HG02759 (cell line): ENCODE data around the gene UBE2V1.
"Not testable (repeated sequence)": the region's sequence is repeated elsewhere in the genome, so short reads cannot be mapped to it uniquely, and the experiment has no call there.

Experiments
- ATAC-seq: cut with Tn5 transposase; IDR thresholded peaks from one replicate; pipeline ENCODE4 v1.9.1; 2021; ENCODE audit warnings: mild to moderate bottlenecking, moderate library complexity; ENCODE audit not compliant: unreplicated experiment

UBE2V1 gene

DNA sequence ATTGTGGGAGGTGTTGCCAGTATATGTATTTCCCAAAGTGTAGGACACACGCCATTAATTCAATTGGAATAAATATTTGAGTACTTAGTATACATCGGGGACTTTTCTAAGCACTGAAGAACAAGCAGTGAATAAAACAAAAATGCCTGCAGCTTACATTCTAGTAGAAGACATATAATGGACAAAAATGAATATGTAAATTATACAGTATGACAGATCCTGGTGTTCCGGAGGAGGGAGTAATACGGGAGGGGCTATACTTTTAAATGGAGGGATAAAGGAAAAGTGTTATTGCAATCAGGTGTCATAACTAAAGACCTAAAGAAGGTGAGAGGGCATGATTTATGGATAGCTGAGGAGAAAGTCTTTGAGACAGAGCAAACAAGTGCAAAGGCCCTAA is 15.1 kb downstream of the UBE2V1 start:
- no peak for ATAC-seq

DNA sequence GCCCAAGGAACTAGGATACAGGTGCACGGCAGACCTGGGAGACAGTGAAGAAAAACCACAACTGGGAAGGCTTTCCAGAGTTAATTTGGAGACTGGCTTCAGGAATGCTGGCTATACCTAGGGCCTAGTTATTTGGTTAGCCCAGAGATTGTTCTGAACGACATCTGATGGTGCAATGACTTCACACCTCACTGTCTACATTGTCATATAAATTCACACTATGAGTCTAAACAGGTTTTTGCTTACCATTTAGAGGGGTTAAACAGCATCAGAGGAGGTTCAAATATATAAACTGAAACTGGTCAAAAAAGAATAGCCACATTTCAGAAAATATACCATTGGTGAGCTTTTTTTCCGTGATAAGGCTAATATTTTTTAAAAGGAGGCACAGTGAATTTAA is 16.7 kb downstream of the UBE2V1 start:
- no peak for ATAC-seq

DNA sequence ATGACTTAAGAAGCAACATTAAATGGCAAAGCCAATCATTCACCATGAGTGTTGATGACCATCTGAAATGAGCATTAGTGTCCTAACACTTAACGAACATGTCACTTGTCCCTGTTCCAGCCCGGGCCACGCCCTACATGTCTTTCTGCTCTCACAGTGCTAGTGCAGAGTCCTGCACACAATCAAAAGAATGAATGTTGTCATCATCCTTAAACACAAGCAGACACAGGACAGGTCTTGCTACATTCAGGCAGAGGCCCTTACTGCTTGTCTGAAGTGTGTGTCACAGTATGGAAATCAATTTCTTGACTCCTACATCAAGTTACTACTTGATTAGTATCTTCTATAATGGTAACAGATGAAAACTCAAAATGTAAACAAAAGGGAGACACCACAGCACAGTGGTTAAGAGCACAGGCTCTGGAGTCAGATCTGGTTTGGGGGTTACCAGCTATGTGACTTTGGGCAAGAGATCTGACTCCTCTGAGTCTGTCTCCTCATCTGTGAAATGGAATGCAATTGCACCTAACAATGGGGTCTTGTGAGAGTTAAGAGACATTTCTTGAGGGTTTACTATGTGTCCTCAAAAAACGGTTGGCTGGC is 17.4 kb downstream of the UBE2V1 start:
- ATAC-seq = no peak

DNA sequence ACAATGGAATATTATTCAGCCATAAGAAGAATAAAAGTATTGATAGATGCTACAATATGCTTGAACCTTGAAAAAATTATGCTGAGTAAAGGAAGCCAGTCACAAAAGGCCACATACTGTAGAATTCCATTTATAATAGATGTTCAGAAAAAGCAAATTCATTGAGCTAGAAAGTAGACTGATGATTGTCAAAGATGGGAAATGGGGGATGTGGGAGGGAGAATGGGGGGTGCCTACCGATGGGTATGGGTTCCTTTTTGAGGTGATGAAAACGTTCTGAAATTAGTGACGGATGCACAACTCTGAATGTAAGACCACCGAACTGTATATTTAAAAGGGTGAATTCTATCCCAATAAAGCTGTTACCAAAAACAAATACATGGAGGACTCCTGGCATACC is 18.4 kb downstream of the UBE2V1 start:
- no peak for ATAC-seq

DNA sequence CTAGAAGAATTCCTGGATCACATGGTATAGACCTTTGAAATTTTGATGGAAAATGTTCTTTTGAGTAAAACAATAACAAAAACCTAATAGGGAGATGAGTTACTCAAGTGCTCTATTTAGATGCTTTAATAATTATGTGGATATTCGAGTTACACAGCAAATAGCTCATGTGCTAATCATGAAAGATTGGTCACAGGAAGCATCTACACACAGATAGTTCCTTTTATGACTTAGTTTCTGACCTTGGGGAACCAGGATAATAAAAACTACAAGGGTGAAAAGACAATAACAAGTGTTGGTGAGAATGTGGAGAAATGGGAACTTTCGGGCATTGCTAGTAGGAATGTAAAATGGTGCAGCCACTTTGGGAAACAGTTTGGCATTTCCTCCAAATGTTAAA is 19.7 kb downstream of the UBE2V1 start:
- ATAC-seq = no peak

DNA sequence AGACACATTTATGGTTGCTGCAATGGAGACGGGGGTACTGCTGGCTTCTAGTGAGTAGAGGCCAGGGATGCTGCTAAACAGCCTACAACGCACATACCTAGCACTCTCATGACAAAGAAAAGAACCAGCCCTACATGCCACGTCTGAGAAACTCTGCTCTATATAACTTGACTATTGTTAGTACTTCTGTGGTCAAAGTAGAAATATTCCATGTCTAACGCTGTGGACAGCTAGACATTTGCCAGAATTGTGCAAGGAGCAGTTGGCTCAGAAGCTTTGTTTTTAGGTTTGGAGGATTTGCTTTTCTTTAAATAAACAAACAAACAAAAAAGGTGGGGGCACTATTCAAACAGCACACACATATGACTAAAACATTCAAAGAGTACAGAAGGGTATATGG is 20.5 kb downstream of the UBE2V1 start:
- no peak for ATAC-seq

DNA sequence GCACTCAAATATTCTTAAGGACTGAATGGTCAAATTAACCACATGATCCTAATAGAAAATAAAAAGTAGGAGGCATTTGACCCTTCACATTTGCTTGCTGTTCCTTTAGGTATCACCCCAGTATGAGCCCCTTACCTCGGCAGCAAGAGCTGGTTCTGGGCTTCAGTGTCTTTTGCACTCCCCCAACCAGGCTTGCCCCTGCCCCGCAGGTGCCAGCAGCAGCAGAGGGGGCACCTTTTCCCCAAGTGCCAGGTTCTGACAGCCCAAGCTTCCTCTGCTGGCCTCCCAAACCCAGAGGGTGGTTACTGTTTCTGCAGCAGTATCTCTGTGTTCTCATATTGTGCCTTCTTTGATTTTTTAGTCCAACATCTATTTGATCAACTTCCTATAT is 23.2 kb downstream of the UBE2V1 start:
- no peak for ATAC-seq

DNA sequence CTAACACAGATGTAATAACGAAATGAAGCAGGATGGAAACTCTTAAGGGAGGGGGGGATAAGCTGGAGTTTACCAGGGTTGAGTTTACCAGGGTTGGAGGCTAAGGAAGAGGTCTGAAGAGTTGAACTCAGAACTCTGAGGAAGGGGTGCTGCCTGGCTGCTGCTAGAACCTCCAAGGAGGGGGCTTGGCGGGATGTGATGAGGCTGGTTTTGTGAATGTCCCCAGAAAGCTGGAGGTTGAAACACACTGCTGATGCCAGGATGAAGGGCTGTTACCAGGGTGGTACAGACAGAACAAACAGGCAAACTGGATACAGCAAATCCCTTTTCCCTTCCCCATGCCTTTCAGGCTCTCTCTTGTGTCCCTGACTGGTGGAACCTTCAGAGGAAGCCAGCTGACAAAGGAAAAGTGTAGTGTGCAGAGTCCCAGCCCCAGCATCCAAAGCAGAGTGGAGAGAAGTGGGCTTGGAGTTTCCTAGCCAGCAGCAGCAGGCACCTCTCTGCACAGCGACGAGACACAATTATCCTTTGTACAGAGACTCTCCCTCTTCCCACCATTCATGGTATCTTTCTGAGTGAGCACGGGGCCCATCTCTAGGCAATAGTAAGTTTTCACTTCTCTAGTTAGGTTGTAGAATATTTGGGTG is 23.7 kb downstream of the UBE2V1 start:
- ATAC-seq = no peak

DNA sequence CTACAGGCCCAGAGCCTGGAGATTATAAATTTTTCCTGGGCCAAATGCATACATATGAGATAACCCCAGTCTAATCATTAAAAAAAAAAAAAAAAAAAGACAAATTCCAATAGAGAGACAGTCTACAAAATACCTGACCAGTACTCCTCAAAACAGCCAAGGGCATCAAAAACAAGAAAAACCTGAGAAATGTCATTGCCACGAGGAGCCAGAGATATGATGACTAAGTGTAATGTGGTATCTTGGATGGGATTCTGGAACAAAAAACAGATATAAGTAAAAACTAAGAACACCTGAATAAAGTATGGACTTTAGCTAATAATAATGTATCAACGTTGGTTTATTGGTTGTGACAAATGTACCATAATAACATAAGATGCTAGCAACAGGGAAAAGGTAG is 24.9 kb downstream of the UBE2V1 start:
- ATAC-seq = no peak

DNA sequence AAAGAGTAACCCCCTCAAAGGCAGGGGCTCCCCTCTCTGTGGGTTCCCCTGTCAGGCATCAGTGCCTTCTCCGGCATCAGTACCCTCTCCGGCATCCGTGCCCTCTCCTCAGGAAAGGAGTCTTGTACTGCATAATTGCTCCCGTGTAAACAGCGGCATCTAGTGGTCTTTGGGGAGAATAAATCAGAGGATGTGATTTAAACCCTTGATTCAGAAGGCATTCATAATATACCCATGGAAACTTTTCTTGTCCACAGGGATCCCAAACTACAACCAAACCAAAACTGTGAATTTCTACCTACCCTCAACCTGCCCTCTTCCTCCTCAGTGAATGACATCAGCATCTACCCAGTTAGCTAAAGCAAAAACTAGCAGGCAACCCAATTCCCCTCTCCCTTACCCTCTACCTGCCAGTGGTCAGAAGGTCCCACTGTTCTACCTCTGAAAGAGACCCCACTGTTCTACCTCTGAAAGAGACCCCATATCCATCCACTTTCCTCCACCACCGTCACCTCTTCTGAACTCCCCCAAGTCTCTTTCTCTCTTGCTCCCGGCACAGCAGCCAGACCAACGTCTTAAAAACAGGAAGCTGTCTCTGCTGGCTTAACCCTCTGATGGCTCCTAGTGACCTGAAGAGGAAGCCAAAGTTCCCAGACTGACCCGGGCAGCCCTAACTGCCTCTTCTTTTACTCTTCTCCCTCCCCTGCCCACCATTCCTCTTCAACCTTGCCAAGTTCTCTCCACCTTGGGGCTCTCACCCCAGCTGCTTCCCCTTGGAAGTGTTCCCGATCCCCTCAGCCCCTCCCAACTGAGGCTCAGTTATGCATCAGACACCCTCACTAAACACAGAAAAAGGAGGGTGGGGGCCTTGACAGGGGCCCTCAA is 27.2 kb downstream of the UBE2V1 start:
- ATAC-seq = no peak

DNA sequence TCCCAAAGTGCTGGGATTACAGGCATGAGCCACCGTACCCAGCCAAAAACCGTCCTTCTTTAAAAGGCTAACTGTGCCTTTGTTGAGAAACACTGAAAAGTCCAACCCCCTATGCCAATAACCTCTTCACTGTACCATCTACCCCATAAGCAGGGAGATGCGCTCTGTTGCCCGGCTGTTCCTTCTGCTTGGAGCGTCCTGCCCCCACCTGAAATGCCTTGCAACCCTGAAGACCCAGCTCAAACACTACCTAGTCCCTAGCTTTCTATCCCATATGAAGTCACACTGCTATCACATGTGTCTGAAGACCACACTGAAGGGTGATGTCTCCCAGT is 27.8 kb downstream of the UBE2V1 start:
- no peak for ATAC-seq

DNA sequence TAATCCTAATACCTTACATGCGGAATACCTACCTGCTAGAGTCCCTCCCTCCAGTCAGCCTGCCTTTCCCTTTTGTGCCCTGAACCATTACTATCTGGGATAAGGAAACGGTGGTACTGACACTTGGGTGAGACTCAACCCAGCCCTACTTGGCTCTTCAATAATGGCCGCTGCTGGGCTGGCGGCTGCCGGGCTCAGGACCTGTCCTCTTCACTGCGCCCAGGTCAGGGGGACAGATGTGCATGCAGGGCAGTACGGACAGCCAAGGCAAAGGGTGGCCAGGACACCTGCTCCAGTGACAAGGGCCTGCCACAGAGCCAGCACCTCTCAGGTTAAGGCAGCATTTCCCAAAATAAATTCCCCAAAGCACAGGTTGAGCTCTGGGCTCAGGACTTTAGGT is 29.9 kb downstream of the UBE2V1 start:
- no peak for ATAC-seq

DNA sequence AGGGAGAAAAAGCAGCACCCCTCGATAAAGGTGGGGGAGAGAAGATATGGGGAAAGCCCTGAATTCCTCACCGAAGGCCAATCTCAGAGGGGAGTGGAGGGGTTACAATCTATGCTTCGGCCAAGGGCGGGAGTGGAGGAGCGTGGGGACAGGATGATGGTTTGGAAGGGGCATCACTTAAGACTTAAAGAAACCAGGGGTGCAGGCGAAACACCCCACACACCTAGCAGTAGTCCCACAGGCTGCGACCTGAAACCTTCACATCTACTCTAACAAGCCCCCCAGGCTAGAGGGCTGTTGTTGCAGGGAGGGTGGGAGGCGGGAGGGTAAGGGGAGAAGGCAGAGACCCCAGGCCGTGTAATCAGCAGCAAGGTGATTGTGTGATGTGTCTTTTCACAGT is 30.9 kb downstream of the UBE2V1 start:
- not testable (repeated sequence) for ATAC-seq

DNA sequence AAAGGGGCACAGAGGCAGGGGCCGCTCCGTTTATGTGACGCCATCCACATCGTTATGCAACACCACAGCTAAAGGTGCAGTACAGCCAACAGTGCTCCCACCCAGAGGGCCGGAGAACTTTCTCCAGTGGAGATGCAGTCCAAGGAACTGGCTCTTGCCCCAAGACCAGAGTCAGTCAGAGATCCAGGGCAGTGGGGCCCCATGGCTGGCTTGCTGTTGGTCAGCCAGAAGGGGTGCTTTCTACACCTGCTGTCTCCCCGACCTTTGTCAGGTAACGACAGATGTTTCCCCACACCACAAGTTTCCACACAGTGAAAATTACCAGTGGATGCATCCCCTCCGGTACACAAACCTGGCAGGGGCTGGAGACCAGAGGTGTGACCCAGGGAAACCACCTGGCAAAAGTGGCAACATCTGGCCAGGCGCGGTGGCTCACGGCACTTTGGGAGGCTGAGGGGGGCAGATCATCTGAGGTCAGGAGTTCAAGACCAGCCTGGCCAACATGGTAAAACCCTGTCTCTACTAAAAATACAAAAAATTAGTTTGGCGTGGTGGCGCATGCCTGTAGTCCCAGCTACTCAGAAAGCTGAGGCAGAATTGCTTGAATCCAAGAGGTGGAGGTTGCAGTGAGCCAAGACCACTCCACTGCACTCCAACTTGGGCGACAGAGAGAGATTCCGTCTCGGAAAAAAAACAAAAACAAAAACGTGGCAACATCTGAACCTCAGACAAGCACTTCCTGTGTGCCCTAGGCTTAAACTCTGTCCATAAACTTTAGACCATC is 34.9 kb downstream of the UBE2V1 start:
- no peak for ATAC-seq

DNA sequence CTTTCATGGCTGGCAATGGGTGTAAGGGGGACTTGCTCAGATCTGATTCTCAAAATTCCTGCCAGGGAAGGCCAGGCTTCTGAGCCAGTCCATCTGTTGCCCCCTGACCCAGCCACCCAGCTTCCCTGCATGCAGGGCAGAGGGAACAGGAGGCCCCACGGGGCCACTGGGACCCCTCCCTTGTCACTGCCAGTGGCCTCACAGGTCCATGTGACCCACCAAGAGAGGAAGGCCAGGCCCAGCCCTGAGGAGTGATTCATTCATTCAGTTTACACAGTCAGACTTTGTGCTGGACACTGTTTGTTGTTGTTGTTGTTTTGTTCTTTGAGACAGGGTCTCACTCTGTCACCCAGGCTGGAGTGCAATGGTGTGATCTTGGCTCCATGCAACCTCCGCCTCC is 39.5 kb downstream of the UBE2V1 start:
- no peak for ATAC-seq

DNA sequence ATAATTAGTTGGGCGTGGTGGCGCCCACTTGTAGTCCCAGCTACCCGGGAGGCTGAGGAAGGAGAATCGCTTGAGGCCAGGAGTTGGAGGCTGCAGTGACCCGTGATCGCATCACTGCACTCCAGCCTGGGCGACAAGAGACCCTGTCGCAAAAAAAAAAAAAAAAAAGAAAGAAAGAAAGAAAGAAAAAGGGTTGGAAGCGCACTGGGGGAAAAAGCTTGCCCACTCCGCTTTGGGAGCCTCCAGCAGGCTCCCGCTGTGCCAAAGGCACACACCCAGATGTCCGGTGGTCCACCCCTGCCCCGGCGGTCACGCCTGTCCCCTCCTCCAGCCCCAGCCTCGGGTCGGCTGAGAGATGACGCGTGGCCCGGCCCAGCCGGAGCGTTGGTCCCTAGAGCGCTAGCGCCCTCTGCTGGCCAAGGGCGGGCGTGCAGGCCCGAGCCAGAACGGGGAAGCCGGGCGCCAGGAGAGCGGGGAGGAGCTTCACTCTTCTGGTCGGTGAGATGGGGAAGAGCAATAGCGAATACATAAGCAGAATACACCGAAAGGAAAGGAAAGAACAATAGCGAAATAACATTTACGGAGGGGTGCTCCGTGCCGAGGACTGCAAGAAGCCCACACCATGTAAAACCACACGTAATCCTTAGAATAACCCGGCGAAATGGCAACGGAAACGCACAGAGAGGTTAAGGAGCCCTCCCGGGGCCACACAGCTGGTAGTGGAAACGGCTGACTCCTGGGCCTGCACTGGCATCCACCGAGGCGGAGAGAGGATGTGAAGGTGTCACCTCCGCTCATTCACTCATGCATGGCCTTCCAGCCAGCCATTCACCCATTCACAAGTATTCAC is 41.7 kb downstream of the UBE2V1 start:
- ATAC-seq = peak; percentile 92

DNA sequence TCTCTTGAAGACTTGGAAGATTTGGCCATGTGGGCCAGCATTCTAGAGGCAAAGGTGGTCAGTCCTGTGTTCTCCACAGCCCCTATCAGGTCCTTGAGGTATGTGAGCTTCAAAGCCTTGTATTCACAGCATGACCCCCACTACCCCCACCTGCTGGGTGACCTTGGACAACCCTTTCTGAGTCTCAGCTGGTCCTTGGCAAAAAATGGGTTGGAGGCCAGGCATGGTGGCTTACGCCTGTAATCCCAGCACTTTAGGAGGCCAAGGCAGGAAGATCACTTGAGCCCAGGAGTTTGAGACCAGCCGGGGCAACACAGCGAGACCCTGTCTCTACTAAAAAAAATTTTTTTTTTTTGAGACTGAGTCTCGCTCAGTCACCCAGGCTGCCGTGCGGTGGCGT is 42.6 kb downstream of the UBE2V1 start:
- no peak for ATAC-seq

DNA sequence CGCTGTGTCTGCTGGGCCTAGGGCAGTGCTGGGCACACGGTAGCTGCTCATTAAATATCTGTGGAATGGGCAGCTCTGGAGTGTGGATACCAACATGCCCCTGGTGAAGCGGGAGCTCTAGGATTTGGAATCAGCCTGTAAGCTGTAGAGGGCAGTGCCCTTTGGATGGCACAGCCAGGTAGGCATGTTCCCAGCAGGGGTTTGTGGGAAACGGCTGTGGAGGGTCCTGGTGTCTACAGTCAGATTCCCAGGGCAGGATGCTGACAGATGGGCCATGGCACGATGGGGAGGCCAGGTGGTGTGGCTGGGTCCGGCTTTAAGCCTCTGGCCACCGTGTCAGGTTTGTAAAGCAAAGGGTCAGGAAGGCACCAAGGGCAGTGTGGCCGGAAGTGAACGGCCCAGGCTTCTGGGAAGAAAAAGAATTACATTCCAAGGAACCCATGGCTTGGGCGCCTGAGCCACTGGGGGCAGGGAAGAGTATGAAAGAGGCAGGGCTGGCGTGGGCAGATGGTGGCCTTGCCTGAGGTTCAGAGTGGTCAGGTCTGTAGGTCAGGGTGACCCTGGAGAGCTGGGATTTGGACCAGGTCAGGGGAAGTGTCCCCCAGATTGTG is 44.8 kb downstream of the UBE2V1 start:
- ATAC-seq = no peak

DNA sequence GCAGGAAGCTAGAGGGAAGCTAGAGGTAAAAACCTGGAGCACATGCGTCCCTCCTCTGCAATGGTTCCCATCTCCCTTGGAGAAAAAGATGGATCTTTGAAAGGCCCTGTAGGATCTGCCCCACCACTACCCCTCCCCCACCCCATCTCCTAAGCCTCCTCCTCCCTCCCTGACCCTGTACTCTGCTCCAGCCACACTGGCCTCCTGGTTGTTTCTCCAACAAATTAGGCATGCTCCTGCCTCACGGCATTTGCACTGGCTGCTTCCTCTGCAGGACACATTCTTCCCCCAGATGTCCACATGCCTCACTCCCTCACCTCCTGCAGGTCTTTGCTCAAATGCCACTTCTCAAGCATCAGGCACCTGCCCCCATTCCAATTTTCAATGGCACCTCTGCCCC is 45.5 kb downstream of the UBE2V1 start:
- no peak for ATAC-seq

DNA sequence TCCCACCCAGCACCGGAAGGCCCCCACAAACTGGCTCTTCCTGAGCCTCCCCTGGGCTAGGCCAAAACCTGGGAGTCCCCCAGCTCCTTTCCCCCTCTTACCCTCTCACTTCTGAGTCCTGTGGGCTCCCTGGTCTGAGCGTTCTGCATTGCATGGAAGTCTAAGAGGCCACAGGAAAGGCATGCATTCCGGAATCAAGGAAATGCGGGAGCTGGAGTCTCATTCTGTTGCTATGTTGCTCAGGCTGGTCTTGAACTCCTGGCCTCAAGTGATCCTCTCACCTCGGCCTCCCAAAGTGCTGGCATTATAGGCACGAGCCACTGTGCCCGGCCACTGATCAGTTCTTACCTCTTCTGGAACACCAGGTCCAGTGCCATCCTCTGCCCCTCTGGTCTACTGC is 45.9 kb downstream of the UBE2V1 start:
- ATAC-seq = no peak
